ENCODE results near the gene HCN2. TPM values are rescaled to one million over a fixed set of nuclear protein-coding genes. Genes with fewer than 3 reads are reported as not detected.
A peak's percentile ranks its signal among the peaks of the same experiment; 100 is the strongest.
"Not testable (repeated sequence)": the region's sequence is repeated elsewhere in the genome, so short reads cannot be mapped to it uniquely, and the experiment has no call there.

HCN2 gene
- total RNA-seq, 2 donors from 2014 or later, result 0.15 to 0.39 TPM

- ATAC-seq, result no peak
- intact Hi-C loops (cut with DNase I, micrococcal nuclease), result no loop called here
- no peak for DNase-seq
These were observed 5.9 kb downstream of the HCN2 start for GRCh38 chr19:595326-596262.

DNA sequence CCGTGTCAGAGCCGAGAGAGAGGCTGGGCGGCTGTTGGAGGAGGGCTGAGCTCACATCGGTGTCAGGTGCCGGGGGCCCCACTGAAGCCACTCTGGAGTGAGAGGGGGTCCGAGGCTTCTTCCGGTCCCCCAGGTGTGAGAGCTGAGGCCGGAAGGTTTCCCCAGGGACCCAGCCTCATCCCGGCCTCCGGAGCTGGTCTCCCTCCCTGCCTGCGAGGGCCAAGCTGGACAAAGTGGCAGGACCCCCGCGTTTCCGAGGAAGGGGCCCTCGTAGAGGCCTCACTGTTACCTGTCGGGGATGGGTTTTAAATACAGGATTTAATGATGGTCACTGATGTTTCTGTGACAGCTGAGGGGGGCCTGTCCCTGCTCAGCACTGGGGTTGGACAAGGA, 6.6 kb downstream of the HCN2 start:
- ATAC-seq (no peak), DNase-seq (no peak)
- intact Hi-C loops (cut with DNase I, micrococcal nuclease), result no loop called here

DNA sequence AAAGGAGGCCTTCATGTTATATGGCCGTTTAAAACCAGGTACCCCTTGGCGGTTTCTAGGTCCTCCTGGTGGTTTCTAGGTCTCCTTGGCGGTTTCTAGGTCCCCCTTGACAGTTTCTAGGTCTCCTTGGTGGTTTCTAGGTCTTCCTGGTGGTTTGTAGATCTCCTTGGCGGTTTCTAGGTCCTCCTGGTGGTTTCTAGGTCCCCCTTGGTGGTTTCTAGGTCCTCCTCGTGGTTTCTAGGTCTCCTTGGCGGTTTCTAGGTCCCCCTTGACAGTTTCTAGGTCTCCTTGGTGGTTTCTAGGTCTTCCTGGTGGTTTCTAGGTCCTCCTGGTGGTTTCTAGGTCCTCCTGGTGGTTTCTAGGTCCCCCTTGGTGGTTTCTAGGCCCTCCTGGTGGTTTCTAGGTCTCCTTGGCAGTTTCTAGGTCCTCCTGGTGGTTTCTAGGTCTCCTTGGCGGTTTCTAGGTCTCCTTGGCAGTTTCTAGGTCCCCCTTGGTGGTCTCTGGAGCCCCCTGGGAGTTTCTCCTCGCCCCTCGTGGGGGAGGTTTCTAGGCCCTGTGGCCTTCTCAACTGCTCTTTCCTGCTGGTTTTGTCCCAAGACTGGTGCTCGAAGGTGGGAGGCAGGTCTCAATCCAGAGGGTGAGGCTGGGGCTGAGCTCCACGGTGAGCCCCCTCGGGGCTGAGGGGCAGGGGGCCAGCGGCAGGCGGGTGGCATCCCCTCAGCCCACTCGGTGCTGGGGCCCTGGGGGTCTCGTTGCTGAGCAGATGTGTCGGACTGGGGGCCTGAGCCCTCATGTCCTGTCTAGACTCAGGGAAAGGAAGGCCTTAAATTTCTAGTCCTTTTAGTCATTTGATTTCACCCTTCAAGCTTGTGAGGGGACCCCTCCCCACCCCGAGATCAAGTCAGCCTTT, 8.0 kb downstream of the HCN2 start:
- DNase-seq (no peak), ATAC-seq (no peak)
- intact Hi-C loops (cut with DNase I, micrococcal nuclease), result no loop called here

- intact Hi-C loops (cut with DNase I, micrococcal nuclease), result no loop called here
- no peak for DNase-seq
- ATAC-seq, result no peak
These were observed 11.6 kb downstream of the HCN2 start for GRCh38 chr19:601310-601709.

GRCh38 chr19:601790-602189, 12.1 kb downstream of the HCN2 start:
- no peak for ATAC-seq
- DNase-seq, result no peak
- intact Hi-C loops (cut with DNase I, micrococcal nuclease), result no loop called here

DNA sequence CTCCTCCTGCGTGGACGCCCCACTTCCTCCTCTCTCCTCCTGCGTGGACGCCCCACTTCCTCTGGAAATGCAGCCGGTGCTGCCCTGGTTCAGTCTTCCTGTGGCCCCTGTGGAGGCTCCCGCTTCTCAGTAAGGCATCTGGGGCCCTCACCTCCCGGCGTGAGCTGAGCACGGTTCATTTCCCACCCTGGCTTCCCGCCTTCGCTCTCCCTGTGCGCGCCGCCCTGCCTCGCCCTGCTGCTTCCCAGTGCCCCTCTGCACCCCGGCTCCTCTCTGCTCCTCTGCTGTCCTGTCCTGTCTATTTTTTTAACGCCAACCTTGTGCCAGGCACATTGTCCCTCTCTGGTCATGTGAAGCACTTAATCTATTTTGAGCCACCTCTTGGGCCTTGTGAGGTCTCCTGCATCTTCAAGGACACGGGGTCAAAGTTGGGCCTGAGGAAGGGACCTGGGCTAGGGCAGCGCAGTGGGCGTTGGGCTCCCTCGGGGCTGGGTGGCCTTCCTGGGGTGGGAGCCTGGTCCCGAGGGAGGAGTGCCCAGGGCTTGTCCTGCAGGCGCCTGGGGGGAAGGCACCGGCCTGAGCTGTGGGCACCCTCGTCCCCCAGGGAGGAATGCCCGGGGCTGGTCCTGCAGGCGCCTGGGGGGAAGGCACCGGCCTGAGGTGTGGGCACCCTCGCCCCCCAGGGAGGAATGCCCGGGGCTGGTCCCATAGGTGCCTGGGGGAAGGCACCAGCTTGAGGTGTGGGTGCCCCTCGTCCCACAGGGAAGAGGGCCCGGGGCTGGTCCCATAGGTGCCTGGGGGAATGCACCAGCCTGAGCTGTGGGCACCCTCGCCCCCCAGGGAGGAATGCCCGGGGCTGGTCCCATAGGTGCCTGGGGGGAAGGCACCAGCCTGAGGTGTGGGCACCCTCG, 13.0 kb downstream of the HCN2 start:
- intact Hi-C loops (cut with DNase I, micrococcal nuclease), result no loop called here
- ATAC-seq (no peak), DNase-seq (no peak)

DNA sequence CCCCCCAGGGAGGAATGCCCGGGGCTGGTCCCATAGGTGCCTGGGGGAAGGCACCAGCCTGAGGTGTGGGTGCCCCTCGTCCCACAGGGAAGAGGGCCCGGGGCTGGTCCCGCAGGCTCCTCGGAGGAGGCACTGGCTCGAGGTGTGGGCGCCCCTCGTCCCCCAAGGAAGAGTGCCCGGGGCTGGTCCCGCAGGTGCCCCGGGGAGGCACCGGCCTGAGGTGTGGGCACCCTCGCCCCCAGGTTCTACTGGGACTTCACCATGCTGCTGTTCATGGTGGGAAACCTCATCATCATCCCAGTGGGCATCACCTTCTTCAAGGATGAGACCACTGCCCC, 13.6 kb downstream of the HCN2 start:
- DNase-seq, ATAC-seq: not testable (repeated sequence)

GRCh38 chr19:603779-604178, 14.1 kb downstream of the HCN2 start:
- DNase-seq; ATAC-seq; intact Hi-C loops (cut with DNase I, micrococcal nuclease): not testable (repeated sequence)

More for the DNA sequence above, 13.6 kb downstream of the HCN2 start:
- intact Hi-C loops (cut with DNase I, micrococcal nuclease), result not testable (repeated sequence)

GRCh38 chr19:604355-604754, 14.7 kb downstream of the HCN2 start:
- ATAC-seq, result peak; percentile 47
- intact Hi-C loops (cut with DNase I, micrococcal nuclease), result no loop called here
- no peak for DNase-seq

GRCh38 chr19:605061-605971, 15.6 kb downstream of the HCN2 start:
- ATAC-seq; intact Hi-C loops (cut with DNase I, micrococcal nuclease); DNase-seq: not testable (repeated sequence)

GRCh38 chr19:607301-608154, 17.8 kb downstream of the HCN2 start:
- ATAC-seq, result no peak
- no peak for DNase-seq
- intact Hi-C loops (cut with DNase I, micrococcal nuclease), result no loop called here

DNA sequence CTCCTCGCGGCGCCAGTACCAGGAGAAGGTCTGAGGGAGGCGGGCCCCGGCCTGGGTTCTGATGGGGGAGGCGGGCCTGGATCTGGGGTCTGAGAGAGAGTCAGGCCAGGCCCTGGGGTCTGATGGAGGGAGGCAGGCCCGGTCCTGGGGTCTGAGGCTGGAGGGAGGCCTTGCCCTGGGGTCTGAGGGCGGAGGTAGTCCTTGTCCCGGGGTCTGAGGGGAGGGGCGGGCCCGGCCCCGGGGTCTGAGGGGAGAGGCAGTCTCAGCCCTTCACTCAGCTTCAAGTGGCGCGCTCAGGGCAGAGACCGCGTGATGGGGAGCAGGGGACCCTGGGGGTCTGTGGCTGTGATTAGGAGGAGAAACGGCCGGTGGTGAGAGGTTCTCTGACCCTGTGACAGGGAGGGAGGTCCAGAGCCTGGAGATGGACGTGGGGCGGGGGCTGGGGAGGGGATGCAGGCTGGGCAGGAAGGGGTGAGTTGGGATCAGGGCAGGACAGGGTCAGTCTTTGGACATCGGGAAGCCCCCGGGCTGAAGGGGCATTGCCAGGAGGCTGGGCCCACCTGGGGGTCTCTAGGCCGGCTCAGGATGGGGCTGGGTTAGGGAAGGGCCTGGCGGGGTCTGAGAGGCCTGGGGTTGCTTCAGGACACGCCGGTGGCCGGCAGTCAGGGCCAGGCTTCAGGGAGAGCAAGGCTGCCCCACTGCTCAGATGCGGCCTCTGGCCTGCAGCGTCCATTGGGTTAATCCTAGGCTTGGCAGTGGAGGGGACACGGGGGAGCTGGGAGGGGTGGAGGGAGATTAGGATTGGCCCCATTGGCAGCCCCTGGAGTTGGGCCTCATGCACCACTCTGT, 18.7 kb downstream of the HCN2 start:
- no peak for ATAC-seq
- DNase-seq, result no peak
- intact Hi-C loops (cut with DNase I, micrococcal nuclease), result no loop called here

DNA sequence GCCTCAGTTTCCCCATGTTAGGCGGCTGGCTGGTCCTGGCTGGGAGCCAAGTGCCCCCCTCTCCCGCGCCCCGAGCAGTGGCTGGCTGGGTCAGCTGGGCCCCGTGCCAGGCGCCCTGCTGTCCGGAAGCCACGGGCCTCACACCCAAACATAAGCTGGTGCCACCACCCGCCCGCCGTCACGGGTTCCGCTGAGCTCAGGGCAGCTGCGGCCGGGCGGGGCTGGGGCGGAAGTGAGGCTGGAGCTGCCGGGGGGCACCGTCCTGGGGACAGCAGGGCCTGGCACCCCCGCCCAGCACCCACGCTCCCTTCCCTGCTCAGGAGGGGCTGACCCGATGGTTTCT, 19.3 kb downstream of the HCN2 start:
- intact Hi-C loops (cut with DNase I, micrococcal nuclease), result no loop called here
- DNase-seq (peak; percentile 40 to 58), ATAC-seq (peak; percentile 73)

GRCh38 chr19:610071-610800, 20.6 kb downstream of the HCN2 start:
- ATAC-seq, result peak; percentile 66
- intact Hi-C loops (cut with DNase I, micrococcal nuclease), result no loop called here
- no peak for DNase-seq

DNA sequence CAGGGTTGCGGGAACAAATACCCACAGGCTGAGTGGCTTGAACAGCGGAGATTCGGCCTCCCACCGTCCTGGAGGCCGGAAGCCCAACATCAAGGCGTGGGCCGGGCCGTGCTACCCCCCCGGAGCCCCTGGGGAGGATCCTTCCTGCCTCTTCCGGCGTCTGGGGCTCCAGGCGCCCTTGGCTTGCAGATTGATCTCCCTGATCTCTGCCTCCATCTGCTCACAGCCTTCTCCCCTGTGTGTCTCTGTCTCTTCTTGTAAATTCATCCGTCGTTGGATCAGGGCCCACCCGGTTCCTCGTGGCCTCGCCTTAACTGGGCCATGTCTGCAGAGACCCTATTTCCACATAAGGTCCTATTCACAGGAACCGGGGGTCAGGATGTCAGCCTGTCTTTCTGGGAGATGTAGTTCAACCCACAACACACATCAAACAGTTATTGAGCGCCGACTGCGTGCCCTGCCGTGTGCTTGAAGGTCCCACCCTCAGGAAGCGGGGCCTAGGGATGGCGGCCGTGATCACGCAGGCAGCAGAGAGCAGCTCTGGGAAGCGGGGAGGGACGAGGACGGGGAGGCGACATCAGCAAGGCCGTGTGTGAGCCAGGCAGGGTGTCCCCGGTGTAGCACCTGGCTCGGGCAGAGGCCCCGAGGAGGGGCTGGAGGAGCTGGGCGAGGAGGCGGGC, 21.3 kb downstream of the HCN2 start:
- DNase-seq (peak in 1 of 2 donors; percentile 51), ATAC-seq (peak; percentile 31)
- intact Hi-C loops (cut with DNase I, micrococcal nuclease), result no loop called here
